Measurements from ENCODE around the gene KIRREL3. TPM values are rescaled to one million over a fixed set of nuclear protein-coding genes. Genes with fewer than 3 reads are reported as not detected.

Gene KIRREL3
- total RNA-seq, 2 experiments from 2014 or later, result not detected

GRCh38 chr11:126414615-126415014, 586.0 kb downstream of the KIRREL3 start:
- Mint-ChIP-seq H3K4me1 (peaks cover 7% of the 10 kb centered on the region), H3K4me3 (no peak overlapping the region), H3K36me3 (ENCODE audit: low read depth) (no peaks in the 10 kb centered on the region), H3K27ac (no peak overlapping the region), H3K27me3 (peaks cover 8% of the 10 kb centered on the region), H3K9me3 (no peaks in the 10 kb centered on the region)
- CTCF ChIA-PET, result no interaction called here
- POLR2A ChIA-PET, result no interaction called here
- no peak for DNase-seq

GRCh38 chr11:126413843-126414405, 586.6 kb downstream of the KIRREL3 start:
- peaks cover 8% of the 10 kb centered on the region for H3K27me3 Mint-ChIP-seq
- peaks cover 7% of the 10 kb centered on the region for H3K4me1 Mint-ChIP-seq
- no peak for DNase-seq
- no peak overlapping the region for H3K27ac Mint-ChIP-seq
- no peak overlapping the region for H3K4me3 Mint-ChIP-seq
- no peaks in the 10 kb centered on the region for H3K9me3 Mint-ChIP-seq
- CTCF ChIA-PET, result interaction anchor here (0.6 kb wide), 1 partner anchor 353 kb away, joined by 5 read pairs; no protein-coding TSS in a partner anchor
- H3K36me3 Mint-ChIP-seq (ENCODE audit: low read depth), result no peaks in the 10 kb centered on the region
- POLR2A ChIA-PET, result no interaction called here

GRCh38 chr11:126413426-126413825, 587.1 kb downstream of the KIRREL3 start:
- no peak for DNase-seq
- CTCF ChIA-PET, result no interaction called here

GRCh38 chr11:126411971-126412381, 588.6 kb downstream of the KIRREL3 start:
- Mint-ChIP-seq H3K27me3 (no peaks in the 10 kb centered on the region), H3K9me3 (no peaks in the 10 kb centered on the region), H3K4me3 (no peak overlapping the region), H3K4me1 (peaks cover 7% of the 10 kb centered on the region), H3K36me3 (ENCODE audit: low read depth) (no peaks in the 10 kb centered on the region), H3K27ac (no peak overlapping the region)
- ChIA-PET CTCF (interaction anchor here (1.5 kb wide), 1 partner anchor 68 kb away, joined by 3 read pairs; no protein-coding TSS in a partner anchor), POLR2A (no interaction called here)
- DNase-seq, result no peak

More at GRCh38 chr11:126413426-126413825, 587.1 kb downstream of the KIRREL3 start:
- Mint-ChIP-seq H3K27ac (no peak overlapping the region), H3K4me1 (peaks cover 7% of the 10 kb centered on the region), H3K9me3 (no peaks in the 10 kb centered on the region), H3K4me3 (no peak overlapping the region), H3K27me3 (peaks cover 5% of the 10 kb centered on the region), H3K36me3 (ENCODE audit: low read depth) (no peaks in the 10 kb centered on the region)
- POLR2A ChIA-PET, result no interaction called here

- H3K27ac Mint-ChIP-seq, result peak overlapping the region; percentile 28
- ChIA-PET CTCF (no interaction called here), POLR2A (no interaction called here)
- H3K9me3 Mint-ChIP-seq, result no peaks in the 10 kb centered on the region
- H3K4me3 Mint-ChIP-seq, result no peak overlapping the region
- H3K36me3 Mint-ChIP-seq (ENCODE audit: low read depth), result no peaks in the 10 kb centered on the region
- no peaks in the 10 kb centered on the region for H3K27me3 Mint-ChIP-seq
- no peaks in the 10 kb centered on the region for H3K4me1 Mint-ChIP-seq
- no peak for DNase-seq
Observed at GRCh38 chr11:126410649-126411048, 589.9 kb downstream of the KIRREL3 start.

- Mint-ChIP-seq H3K36me3 (ENCODE audit: low read depth) (no peaks in the 10 kb centered on the region), H3K4me3 (no peak overlapping the region), H3K27me3 (no peaks in the 10 kb centered on the region), H3K27ac (no peak overlapping the region), H3K4me1 (no peaks in the 10 kb centered on the region), H3K9me3 (no peaks in the 10 kb centered on the region)
- no peak for DNase-seq
- ChIA-PET CTCF (interaction anchor here (0.6 kb wide), 1 partner anchor 297 kb away, joined by 4 read pairs; no protein-coding TSS in a partner anchor), POLR2A (no interaction called here)
Observed at GRCh38 chr11:126409620-126409985, 591.0 kb downstream of the KIRREL3 start.

GRCh38 chr11:126408901-126409619, 591.5 kb downstream of the KIRREL3 start:
- Mint-ChIP-seq H3K27ac (no peak overlapping the region), H3K4me3 (no peak overlapping the region), H3K27me3 (no peaks in the 10 kb centered on the region), H3K4me1 (no peaks in the 10 kb centered on the region), H3K36me3 (ENCODE audit: low read depth) (no peaks in the 10 kb centered on the region), H3K9me3 (no peaks in the 10 kb centered on the region)
- ChIA-PET POLR2A (no interaction called here), CTCF (no interaction called here)
- no peak for DNase-seq

- no peaks in the 10 kb centered on the region for H3K36me3 Mint-ChIP-seq (ENCODE audit: low read depth)
- CTCF ChIA-PET, result no interaction called here
Observed at GRCh38 chr11:126408496-126408895, 592.1 kb downstream of the KIRREL3 start.

GRCh38 chr11:126407682-126408288, 592.8 kb downstream of the KIRREL3 start:
- H3K4me1 Mint-ChIP-seq, result no peaks in the 10 kb centered on the region
- no peak for DNase-seq
- H3K27me3 Mint-ChIP-seq, result no peaks in the 10 kb centered on the region
- ChIA-PET CTCF (no interaction called here), POLR2A (no interaction called here)
- H3K9me3 Mint-ChIP-seq, result no peaks in the 10 kb centered on the region
- no peaks in the 10 kb centered on the region for H3K36me3 Mint-ChIP-seq (ENCODE audit: low read depth)
- H3K4me3 Mint-ChIP-seq, result no peak overlapping the region
- no peak overlapping the region for H3K27ac Mint-ChIP-seq

More at GRCh38 chr11:126408496-126408895, 592.1 kb downstream of the KIRREL3 start:
- Mint-ChIP-seq H3K4me3 (no peak overlapping the region), H3K4me1 (no peaks in the 10 kb centered on the region), H3K9me3 (no peaks in the 10 kb centered on the region), H3K27ac (no peak overlapping the region), H3K27me3 (no peaks in the 10 kb centered on the region)
- no peak for DNase-seq
- POLR2A ChIA-PET, result no interaction called here

- no peak overlapping the region for H3K4me3 Mint-ChIP-seq
- H3K36me3 Mint-ChIP-seq (ENCODE audit: low read depth), result no peaks in the 10 kb centered on the region
- ChIA-PET POLR2A (no interaction called here), CTCF (interaction anchor here (1.5 kb wide), 1 partner anchor 74 kb away, joined by 4 read pairs; no protein-coding TSS in a partner anchor)
- H3K4me1 Mint-ChIP-seq, result no peaks in the 10 kb centered on the region
- DNase-seq, result no peak
- H3K27me3 Mint-ChIP-seq, result no peaks in the 10 kb centered on the region
- peak overlapping the region; percentile 46 for H3K27ac Mint-ChIP-seq
- H3K9me3 Mint-ChIP-seq, result no peaks in the 10 kb centered on the region
Observed at GRCh38 chr11:126407101-126407521, 593.5 kb downstream of the KIRREL3 start.

GRCh38 chr11:126406368-126406767, 594.2 kb downstream of the KIRREL3 start:
- H3K4me3 Mint-ChIP-seq, result no peak overlapping the region
- POLR2A ChIA-PET, result no interaction called here
- no peak for DNase-seq
- no peaks in the 10 kb centered on the region for H3K9me3 Mint-ChIP-seq
- no peaks in the 10 kb centered on the region for H3K27me3 Mint-ChIP-seq
- no peaks in the 10 kb centered on the region for H3K36me3 Mint-ChIP-seq (ENCODE audit: low read depth)
- no peaks in the 10 kb centered on the region for H3K4me1 Mint-ChIP-seq
- CTCF ChIA-PET, result interaction anchor here (1.5 kb wide), 1 partner anchor 74 kb away, joined by 4 read pairs; no protein-coding TSS in a partner anchor
- H3K27ac Mint-ChIP-seq, result no peak overlapping the region

- Mint-ChIP-seq H3K27ac (no peak overlapping the region), H3K27me3 (no peaks in the 10 kb centered on the region), H3K4me1 (no peaks in the 10 kb centered on the region), H3K9me3 (no peaks in the 10 kb centered on the region), H3K36me3 (ENCODE audit: low read depth) (no peaks in the 10 kb centered on the region), H3K4me3 (no peak overlapping the region)
- ChIA-PET POLR2A (no interaction called here), CTCF (interaction anchor here (1.5 kb wide), 1 partner anchor 75 kb away, joined by 4 read pairs; no protein-coding TSS in a partner anchor)
- no peak for DNase-seq
Observed at GRCh38 chr11:126405906-126406305, 594.7 kb downstream of the KIRREL3 start.

- DNase-seq, result no peak
- Mint-ChIP-seq H3K27ac (no peak overlapping the region), H3K9me3 (no peaks in the 10 kb centered on the region), H3K4me3 (no peak overlapping the region), H3K4me1 (no peaks in the 10 kb centered on the region), H3K36me3 (ENCODE audit: low read depth) (no peaks in the 10 kb centered on the region), H3K27me3 (no peaks in the 10 kb centered on the region)
- ChIA-PET POLR2A (no interaction called here), CTCF (no interaction called here)
Observed at GRCh38 chr11:126405374-126405773, 595.2 kb downstream of the KIRREL3 start.

All from activated CD4-positive, alpha-beta T cell treated with anti-CD3 and anti-CD28 coated beads, Interleukin-2, amount 10 ng/mL, durations not matched to agents 7 days and 5 days (primary cell).